Stomach (tissue), 9 donors: ENCODE measurements around the gene ETFRF1. TPM values are rescaled to one million over a fixed set of nuclear protein-coding genes. Genes with fewer than 3 reads are reported as not detected.

ENCODE experiments used
- DNase-seq, 2 donors: peaks; one replicate each; pipeline versions ENCODE4 v3.0.0 to v3.0.0-alpha.2; 2013 to 2019
- H3K27ac ChIP-seq, 5 donors: fragments of 200-600 bp in 4 of 5; sonication (generic) in 4 of 5; one replicate each; pipeline ENCODE4 v1.5.1; 2013 to 2019; ENCODE audit warnings: mild to moderate bottlenecking in 1 of 5, moderate library complexity in 1 of 5
- H3K27me3 ChIP-seq, 3 donors: fragments of 200-600 bp; sonication (generic); one replicate each; pipeline ENCODE4 v1.5.1; 2017 to 2019; ENCODE audit warnings: mixed run types in 1 of 3
- H3K36me3 ChIP-seq, 4 donors: fragments of 200-600 bp; sonication (generic); 1 replicate in 3 of 4; 2 replicates in 1 of 4; pipeline ENCODE4 v1.5.1; 2016 to 2019
- H3K4me1 ChIP-seq, 4 donors: fragments of 200-600 bp; sonication (generic); one replicate each; pipeline ENCODE4 v1.5.1; 2016 to 2019
- H3K4me3 ChIP-seq, 4 donors: fragments of 200-600 bp; sonication (generic) in 3 of 4; one replicate each; pipeline ENCODE4 v1.5.1; 2016 to 2019; ENCODE audit warnings: mild to moderate bottlenecking in 1 of 4
- H3K9me3 ChIP-seq, 4 donors: fragments of 200-600 bp; sonication (generic); one replicate each; pipeline ENCODE4 v1.5.1; 2016 to 2019
- EP300 ChIP-seq: sonication (generic); formaldehyde crosslinking; IDR thresholded peaks from one replicate; pipeline ENCODE4 v1.6.1; 2017; ENCODE audit warnings: antibody characterized with exemption
- POLR2A ChIP-seq, 4 donors: fragments of 450-650 bp; IDR thresholded peaks; one replicate each; pipeline ENCODE4 v1.6.1; 2016; ENCODE audit warnings: antibody characterized with exemption in 4 of 4, control low read depth in 2 of 4, mild to moderate bottlenecking in 1 of 4, moderate library complexity in 1 of 4
- POLR2AphosphoS5 ChIP-seq, 3 donors: sonication (generic); formaldehyde crosslinking; IDR thresholded peaks; one replicate each; pipeline ENCODE4 v1.6.1; 2016; ENCODE audit warnings: antibody characterized with exemption in 3 of 3
- WGBS, 5 donors: extraction: QIAGEN DNeasy Blood & Tissue Kit in 3 of 5; methylation state at CpG; one replicate each; pipeline versions ENCODE4 v1.1.5 to v1.1.7; 2013 to 2018; 5-methylcytosine and 5-hydroxymethylcytosine counted together
- intact Hi-C: fragments of 100-400 bp; cut with DNase I; formaldehyde crosslinking; loops from one replicate; pipeline ENCODE4 v1.15.1; 2023; ENCODE audit warnings: low total_unique reads
- polyA plus RNA-seq, 3 donors: library from polyadenylated mRNA; stranded (reverse); fragments of 200-250 nt; gene quantifications; one replicate each; pipeline ENCODE4 v1.2.3, GENCODE V29; 2013
- total RNA-seq, 5 donors: library from RNA; depleted of rRNA; stranded (reverse); fragments of >200 nt; gene quantifications; one replicate each; pipeline versions ENCODE4 v1.1.0 to v1.2.3, GENCODE V29; 2014 to 2016
- TF ChIP-seq, protein P1 (sequence below), 7 experiments: fragments of 450-650 bp in 4 of 7; fragments of 200-600 bp in 3 of 7; sonication (generic) in 3 of 7; IDR thresholded peaks; one replicate each; pipeline ENCODE4 v1.5.1; 2016 to 2019; ENCODE audit warnings: antibody characterized with exemption in 7 of 7, control low read depth in 2 of 7, mild to moderate bottlenecking in 1 of 7
- donor health status: healthy with polysubstance abuse.
- donor health status: Bipolar disorder and iron deficiency.
- donor health status: healthy.

The ETFRF1 gene
- total and polyA plus RNA-seq, 8 donors, result 1.4 to 50.9 (median 20.6) TPM

DNA sequence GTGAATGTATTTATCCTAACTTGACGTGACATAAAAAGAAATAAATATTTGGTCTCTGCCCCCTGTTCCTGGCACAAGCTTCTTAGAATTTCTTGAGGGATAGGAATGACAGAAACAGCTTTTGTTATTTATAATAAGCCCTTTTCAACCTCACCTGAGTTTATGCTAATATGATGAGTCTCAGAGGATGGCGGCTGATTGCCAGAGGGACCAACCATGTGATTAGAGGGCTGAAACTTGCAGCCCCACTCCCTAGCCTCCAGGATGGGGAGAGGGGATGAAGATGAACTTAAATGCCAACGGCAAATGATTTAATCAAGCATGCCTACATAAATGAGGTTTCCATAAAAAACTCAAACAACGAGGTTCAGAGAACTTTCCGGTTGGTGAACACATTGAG lies 43.0 kb upstream of the ETFRF1 start:
- H3K4me3 ChIP-seq, result no peak overlapping the region
- H3K36me3 ChIP-seq, result no peaks in the 10 kb centered on the region
- H3K27me3 ChIP-seq, result no peaks in the 10 kb centered on the region
- H3K4me1 ChIP-seq, result peaks cover 0 to 16% (median 8%) of the 10 kb centered on the region in 4 donors
- intact Hi-C loops, result no loop called here
- TF ChIP-seq EP300, result no peak
- TF ChIP-seq POLR2A (IDR thresholded peaks at IDR 0.05), result no peak
- TF ChIP-seq POLR2AphosphoS5 (IDR thresholded peaks at IDR 0.05), result no peak
- TF ChIP-seq, protein P1, sequence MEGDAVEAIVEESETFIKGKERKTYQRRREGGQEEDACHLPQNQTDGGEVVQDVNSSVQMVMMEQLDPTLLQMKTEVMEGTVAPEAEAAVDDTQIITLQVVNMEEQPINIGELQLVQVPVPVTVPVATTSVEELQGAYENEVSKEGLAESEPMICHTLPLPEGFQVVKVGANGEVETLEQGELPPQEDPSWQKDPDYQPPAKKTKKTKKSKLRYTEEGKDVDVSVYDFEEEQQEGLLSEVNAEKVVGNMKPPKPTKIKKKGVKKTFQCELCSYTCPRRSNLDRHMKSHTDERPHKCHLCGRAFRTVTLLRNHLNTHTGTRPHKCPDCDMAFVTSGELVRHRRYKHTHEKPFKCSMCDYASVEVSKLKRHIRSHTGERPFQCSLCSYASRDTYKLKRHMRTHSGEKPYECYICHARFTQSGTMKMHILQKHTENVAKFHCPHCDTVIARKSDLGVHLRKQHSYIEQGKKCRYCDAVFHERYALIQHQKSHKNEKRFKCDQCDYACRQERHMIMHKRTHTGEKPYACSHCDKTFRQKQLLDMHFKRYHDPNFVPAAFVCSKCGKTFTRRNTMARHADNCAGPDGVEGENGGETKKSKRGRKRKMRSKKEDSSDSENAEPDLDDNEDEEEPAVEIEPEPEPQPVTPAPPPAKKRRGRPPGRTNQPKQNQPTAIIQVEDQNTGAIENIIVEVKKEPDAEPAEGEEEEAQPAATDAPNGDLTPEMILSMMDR (IDR thresholded peaks at IDR 0.05), result no peak
- H3K9me3 ChIP-seq, result no peaks in the 10 kb centered on the region
- WGBS, 5 donors, result 58 to 78% (median 61%) methylated on average over 5 of the region's 5 CpGs
- DNase-seq, result no peak
- peak overlapping the region in 4 of 5 donors; percentile 11 to 43 (median 26) for H3K27ac ChIP-seq

DNA sequence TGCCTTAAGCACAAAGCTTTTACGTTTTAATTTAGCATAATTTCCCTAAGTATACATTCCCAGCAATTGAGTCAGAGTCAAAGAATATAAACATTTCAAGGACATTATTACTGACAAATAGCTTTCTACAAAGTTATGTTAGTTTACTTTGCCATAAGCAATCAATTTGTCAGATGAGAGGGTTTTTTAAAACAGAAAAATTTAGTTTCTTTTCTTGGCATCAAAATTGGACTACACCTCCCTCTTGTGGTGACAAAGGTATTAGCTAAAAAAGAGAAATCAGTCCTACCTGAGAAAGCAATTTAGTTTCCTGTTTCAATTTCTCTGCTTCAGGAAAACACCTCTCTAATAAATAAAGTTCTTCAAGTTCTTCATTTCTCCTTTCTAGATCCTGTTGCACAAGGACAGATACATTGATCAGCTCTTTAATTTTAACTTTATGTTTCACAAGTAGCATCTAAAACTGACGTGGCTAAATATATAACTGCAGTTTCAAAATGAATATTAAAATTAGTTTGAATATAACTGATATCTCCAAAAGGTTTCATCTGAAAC lies 39.9 kb upstream of the ETFRF1 start:
- Histone ChIP-seq H3K9me3 (no peaks in the 10 kb centered on the region), H3K27ac (peak overlapping the region in 1 of 5 donors; percentile 26), H3K4me1 (peaks cover 0 to 16% (median 8%) of the 10 kb centered on the region in 4 donors), H3K27me3 (no peaks in the 10 kb centered on the region), H3K4me3 (no peak overlapping the region), H3K36me3 (no peaks in the 10 kb centered on the region)
- TF ChIP-seq, protein P1 (IDR thresholded peaks at IDR 0.05), result peak in 4 of 7 experiments; percentile 47 to 68 (median 56)
- TF ChIP-seq POLR2AphosphoS5 (IDR thresholded peaks at IDR 0.05), result no peak
- DNase-seq, result peak in 1 of 2 donors; percentile 64
- 45 to 64% (median 57%) methylated on average over 2 of the region's 2 CpGs for WGBS, 5 donors
- intact Hi-C loops, result no loop called here

GRCh38 chr12:25156061-25156460 lies 39.0 kb upstream of the ETFRF1 start:
- H3K27me3 ChIP-seq, result no peaks in the 10 kb centered on the region
- no peak for TF ChIP-seq POLR2AphosphoS5 (IDR thresholded peaks at IDR 0.05)
- peaks cover 0 to 16% (median 8%) of the 10 kb centered on the region in 4 donors for H3K4me1 ChIP-seq
- H3K4me3 ChIP-seq, result no peak overlapping the region
- H3K9me3 ChIP-seq, result no peaks in the 10 kb centered on the region
- 88 to 99% (median 94%) methylated on average over 4 of the region's 4 CpGs for WGBS, 5 donors
- intact Hi-C loops, result no loop called here
- DNase-seq, result no peak
- H3K27ac ChIP-seq, result no peak overlapping the region
- H3K36me3 ChIP-seq, result no peaks in the 10 kb centered on the region

- 87 to 93% (median 89%) methylated on average over 6 of the region's 6 CpGs for WGBS, 5 donors
- TF ChIP-seq, protein P1 (IDR thresholded peaks at IDR 0.05), result no peak
- TF ChIP-seq POLR2A (IDR thresholded peaks at IDR 0.05) (no peak), POLR2AphosphoS5 (IDR thresholded peaks at IDR 0.05) (no peak), EP300 (no peak)
- Histone ChIP-seq H3K36me3 (no peaks in the 10 kb centered on the region), H3K4me3 (no peak overlapping the region), H3K4me1 (no peaks in the 10 kb centered on the region), H3K9me3 (no peaks in the 10 kb centered on the region), H3K27ac (no peak overlapping the region), H3K27me3 (no peaks in the 10 kb centered on the region)
- intact Hi-C loops, result no loop called here
- no peak for DNase-seq
Measured at GRCh38 chr12:25162866-25163265, 32.2 kb upstream of the ETFRF1 start.

- intact Hi-C loops, result no loop called here
Measured at GRCh38 chr12:25182765-25183164, 12.3 kb upstream of the ETFRF1 start.

More at GRCh38 chr12:25182765-25183164, 12.3 kb upstream of the ETFRF1 start:
- Histone ChIP-seq H3K9me3 (no peaks in the 10 kb centered on the region), H3K36me3 (no peaks in the 10 kb centered on the region), H3K4me1 (no peaks in the 10 kb centered on the region), H3K27me3 (no peaks in the 10 kb centered on the region), H3K27ac (no peak overlapping the region), H3K4me3 (no peak overlapping the region)
- WGBS, 5 donors, result 72 to 85% (median 77%) methylated on average over 3 of the region's 3 CpGs
- no peak for TF ChIP-seq EP300
- no peak for DNase-seq
